GM23338 (cell line): ENCODE results near the gene NUDT9. TPM values are rescaled to one million over a fixed set of nuclear protein-coding genes. Genes with fewer than 3 reads are reported as not detected.

ENCODE experiments used
- ATAC-seq: fragments of 200-7000 bp; cut with Tn5 transposase; 3 replicates; pipeline ENCODE4 v1.9.1; 2020
- DNase-seq: peaks from one replicate; pipeline ENCODE4 v3.0.0-alpha.2; 2015; ENCODE audit warnings: low spot score
- H2AFZ ChIP-seq: fragments of 200-600 bp; sonication (generic); 2 replicates; pipeline ENCODE4 v1.8.0; 2016; ENCODE audit warnings: antibody characterized with exemption, mild to moderate bottlenecking, moderate library complexity
- H3F3A ChIP-seq: fragments of 200-600 bp; sonication (generic); replicated peaks from 2 replicates; pipeline ENCODE4 v1.8.0; 2017; ENCODE audit warnings: antibody characterized with exemption, mixed run types, low read depth
- H3K27ac ChIP-seq: fragments of 200-600 bp; sonication (generic); 2 replicates; pipeline ENCODE4 v1.6.1; 2016; ENCODE audit warnings: low read depth
- H3K27me3 ChIP-seq: fragments of 200-600 bp; sonication (generic); 2 replicates; pipeline ENCODE4 v1.8.0; 2016; ENCODE audit warnings: mild to moderate bottlenecking, mixed run types, moderate library complexity; ENCODE audit not compliant: insufficient read depth
- H3K36me3 ChIP-seq: fragments of 200-600 bp; sonication (generic); 2 replicates; pipeline ENCODE4 v1.8.0; 2016; ENCODE audit warnings: mild to moderate bottlenecking; ENCODE audit not compliant: insufficient read depth
- H3K4me1 ChIP-seq: fragments of 200-600 bp; sonication (generic); 2 replicates; pipeline ENCODE4 v1.8.0; 2016; ENCODE audit warnings: mild to moderate bottlenecking, moderate library complexity; ENCODE audit not compliant: insufficient read depth
- H3K4me2 ChIP-seq: fragments of 200-600 bp; sonication (generic); 2 replicates; pipeline ENCODE4 v1.7.1; 2017; ENCODE audit warnings: mixed run types
- H3K4me3 ChIP-seq: fragments of 200-600 bp; sonication (generic); 2 replicates; pipeline ENCODE4 v1.6.1; 2016; ENCODE audit warnings: mixed run types
- H3K79me2 ChIP-seq: fragments of 200-600 bp; sonication (generic); replicated peaks from 2 replicates; pipeline ENCODE4 v1.8.0; 2017; ENCODE audit warnings: mild to moderate bottlenecking; ENCODE audit not compliant: insufficient read depth
- H3K9me2 ChIP-seq: fragments of 200-600 bp; sonication (generic); 2 replicates; pipeline ENCODE4 v1.8.0; 2017; ENCODE audit not compliant: insufficient read depth
- H4K20me1 ChIP-seq: fragments of 200-600 bp; sonication (generic); replicated peaks from 2 replicates; pipeline ENCODE4 v1.8.0; 2017; ENCODE audit warnings: mild to moderate bottlenecking; ENCODE audit not compliant: insufficient read depth
- H3K27ac Mint-ChIP-seq: 2 replicates; pipeline ENCODE4 v1.8.0; 2020; ENCODE audit warnings: inconsistent platforms, mild to moderate bottlenecking, moderate library complexity, mixed read lengths
- H3K27me3 Mint-ChIP-seq: 3 replicates; pipeline ENCODE4 v1.8.0; 2022; ENCODE audit warnings: low read depth, mild to moderate bottlenecking, moderate library complexity, mixed read lengths, inconsistent platforms; ENCODE audit not compliant: insufficient read depth, poor library complexity
- H3K36me3 Mint-ChIP-seq: 3 replicates; pipeline ENCODE4 v1.8.0; 2021; ENCODE audit warnings: low read depth, mild to moderate bottlenecking, inconsistent platforms, moderate library complexity, mixed read lengths
- H3K4me1 Mint-ChIP-seq: 3 replicates; pipeline ENCODE4 v1.8.0; 2020; ENCODE audit warnings: mild to moderate bottlenecking, inconsistent platforms, mixed read lengths
- H3K4me3 Mint-ChIP-seq: 3 replicates; pipeline ENCODE4 v1.8.0; 2021; ENCODE audit warnings: moderate library complexity, mild to moderate bottlenecking, inconsistent platforms, mixed read lengths
- H3K9me3 Mint-ChIP-seq: 3 replicates; pipeline ENCODE4 v1.8.0; 2020; ENCODE audit warnings: moderate library complexity, mild to moderate bottlenecking, inconsistent platforms, mixed read lengths
- CREB1 ChIP-seq: fragments of 250-450 bp; sonication (Bioruptor Pico); IDR thresholded peaks from 2 replicates; pipeline ENCODE4 v1.5.0; 2020; ENCODE audit warnings: low read depth, mild to moderate bottlenecking, moderate library complexity
- EZH2 ChIP-seq: fragments of 200-600 bp; sonication (generic); IDR thresholded peaks from one replicate; pipeline ENCODE4 v1.8.0; 2017; ENCODE audit warnings: antibody characterized with exemption, mild to moderate bottlenecking, low read depth; ENCODE audit not compliant: unreplicated experiment
- EZH2phosphoT487 ChIP-seq: fragments of 200-600 bp; sonication (generic); IDR thresholded peaks from one replicate; pipeline ENCODE4 v1.8.1; 2018; ENCODE audit warnings: antibody characterized with exemption; ENCODE audit not compliant: unreplicated experiment
- JUNB ChIP-seq: IDR thresholded peaks from one replicate; pipeline ENCODE4 v1.6.1; 2016; ENCODE audit warnings: antibody characterized with exemption; ENCODE audit not compliant: unreplicated experiment
- NANOG ChIP-seq: IDR thresholded peaks from 2 replicates; pipeline ENCODE4 v1.6.1; 2016; ENCODE audit warnings: antibody characterized with exemption, borderline replicate concordance
- STAT1 ChIP-seq: IDR thresholded peaks from one replicate; pipeline ENCODE4 v1.6.1; 2016; ENCODE audit warnings: antibody characterized with exemption; ENCODE audit not compliant: unreplicated experiment
- ZNF114 ChIP-seq: fragments of 250-450 bp; sonication (Bioruptor Pico); IDR thresholded peaks from 2 replicates; pipeline ENCODE4 v1.5.0; 2020; ENCODE audit warnings: mild to moderate bottlenecking, moderate library complexity
- ZNF331 ChIP-seq: fragments of 250-450 bp; sonication (Bioruptor Pico); IDR thresholded peaks from 2 replicates; pipeline ENCODE4 v1.5.0; 2020; ENCODE audit warnings: low read depth, mild to moderate bottlenecking, moderate library complexity
- polyA plus RNA-seq: library from polyadenylated mRNA; unstranded; fragments of >200 nt; fragmentation: Nextera tagmentation; extraction: Ambion mirVana; gene quantifications from 2 replicates; pipeline ENCODE4 v1.2.1, GENCODE V29; 2016
- total RNA-seq: library from RNA; depleted of rRNA; stranded (reverse); fragments of >200 nt; shearing (Covaris generic); gene quantifications from 2 replicates; pipeline ENCODE4 v1.2.3, GENCODE V29; 2014
- TF ChIP-seq, protein P1 (sequence below): fragments of 250-450 bp; sonication (Bioruptor Pico); IDR thresholded peaks from 2 replicates; pipeline ENCODE4 v1.5.0; 2020; ENCODE audit warnings: mild to moderate bottlenecking, moderate library complexity

NUDT9 gene
- total and polyA plus RNA-seq, 2 experiments from 2014 or later: 22.9 to 43.4 TPM

DNA sequence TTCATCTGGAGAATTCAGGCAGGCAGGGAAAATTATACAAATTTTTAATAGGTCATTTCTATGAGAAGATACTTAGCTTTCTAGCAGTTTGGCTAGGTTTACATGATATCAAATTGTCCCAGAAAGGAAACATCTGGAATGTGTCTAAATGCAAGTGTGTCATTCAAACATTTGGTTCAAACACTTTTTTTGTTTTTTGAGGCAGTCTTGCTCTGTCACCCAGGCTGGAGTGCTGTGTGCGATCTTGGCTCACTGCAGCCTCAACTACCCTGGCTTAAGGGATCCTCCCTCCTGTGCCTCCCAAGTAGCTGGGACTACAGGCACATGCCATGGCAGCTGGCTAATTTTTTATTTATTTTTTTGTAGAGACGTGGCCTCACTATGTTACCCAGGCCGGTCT is 75.2 kb downstream of the NUDT9 start (continued):
- TF ChIP-seq, protein P1, sequence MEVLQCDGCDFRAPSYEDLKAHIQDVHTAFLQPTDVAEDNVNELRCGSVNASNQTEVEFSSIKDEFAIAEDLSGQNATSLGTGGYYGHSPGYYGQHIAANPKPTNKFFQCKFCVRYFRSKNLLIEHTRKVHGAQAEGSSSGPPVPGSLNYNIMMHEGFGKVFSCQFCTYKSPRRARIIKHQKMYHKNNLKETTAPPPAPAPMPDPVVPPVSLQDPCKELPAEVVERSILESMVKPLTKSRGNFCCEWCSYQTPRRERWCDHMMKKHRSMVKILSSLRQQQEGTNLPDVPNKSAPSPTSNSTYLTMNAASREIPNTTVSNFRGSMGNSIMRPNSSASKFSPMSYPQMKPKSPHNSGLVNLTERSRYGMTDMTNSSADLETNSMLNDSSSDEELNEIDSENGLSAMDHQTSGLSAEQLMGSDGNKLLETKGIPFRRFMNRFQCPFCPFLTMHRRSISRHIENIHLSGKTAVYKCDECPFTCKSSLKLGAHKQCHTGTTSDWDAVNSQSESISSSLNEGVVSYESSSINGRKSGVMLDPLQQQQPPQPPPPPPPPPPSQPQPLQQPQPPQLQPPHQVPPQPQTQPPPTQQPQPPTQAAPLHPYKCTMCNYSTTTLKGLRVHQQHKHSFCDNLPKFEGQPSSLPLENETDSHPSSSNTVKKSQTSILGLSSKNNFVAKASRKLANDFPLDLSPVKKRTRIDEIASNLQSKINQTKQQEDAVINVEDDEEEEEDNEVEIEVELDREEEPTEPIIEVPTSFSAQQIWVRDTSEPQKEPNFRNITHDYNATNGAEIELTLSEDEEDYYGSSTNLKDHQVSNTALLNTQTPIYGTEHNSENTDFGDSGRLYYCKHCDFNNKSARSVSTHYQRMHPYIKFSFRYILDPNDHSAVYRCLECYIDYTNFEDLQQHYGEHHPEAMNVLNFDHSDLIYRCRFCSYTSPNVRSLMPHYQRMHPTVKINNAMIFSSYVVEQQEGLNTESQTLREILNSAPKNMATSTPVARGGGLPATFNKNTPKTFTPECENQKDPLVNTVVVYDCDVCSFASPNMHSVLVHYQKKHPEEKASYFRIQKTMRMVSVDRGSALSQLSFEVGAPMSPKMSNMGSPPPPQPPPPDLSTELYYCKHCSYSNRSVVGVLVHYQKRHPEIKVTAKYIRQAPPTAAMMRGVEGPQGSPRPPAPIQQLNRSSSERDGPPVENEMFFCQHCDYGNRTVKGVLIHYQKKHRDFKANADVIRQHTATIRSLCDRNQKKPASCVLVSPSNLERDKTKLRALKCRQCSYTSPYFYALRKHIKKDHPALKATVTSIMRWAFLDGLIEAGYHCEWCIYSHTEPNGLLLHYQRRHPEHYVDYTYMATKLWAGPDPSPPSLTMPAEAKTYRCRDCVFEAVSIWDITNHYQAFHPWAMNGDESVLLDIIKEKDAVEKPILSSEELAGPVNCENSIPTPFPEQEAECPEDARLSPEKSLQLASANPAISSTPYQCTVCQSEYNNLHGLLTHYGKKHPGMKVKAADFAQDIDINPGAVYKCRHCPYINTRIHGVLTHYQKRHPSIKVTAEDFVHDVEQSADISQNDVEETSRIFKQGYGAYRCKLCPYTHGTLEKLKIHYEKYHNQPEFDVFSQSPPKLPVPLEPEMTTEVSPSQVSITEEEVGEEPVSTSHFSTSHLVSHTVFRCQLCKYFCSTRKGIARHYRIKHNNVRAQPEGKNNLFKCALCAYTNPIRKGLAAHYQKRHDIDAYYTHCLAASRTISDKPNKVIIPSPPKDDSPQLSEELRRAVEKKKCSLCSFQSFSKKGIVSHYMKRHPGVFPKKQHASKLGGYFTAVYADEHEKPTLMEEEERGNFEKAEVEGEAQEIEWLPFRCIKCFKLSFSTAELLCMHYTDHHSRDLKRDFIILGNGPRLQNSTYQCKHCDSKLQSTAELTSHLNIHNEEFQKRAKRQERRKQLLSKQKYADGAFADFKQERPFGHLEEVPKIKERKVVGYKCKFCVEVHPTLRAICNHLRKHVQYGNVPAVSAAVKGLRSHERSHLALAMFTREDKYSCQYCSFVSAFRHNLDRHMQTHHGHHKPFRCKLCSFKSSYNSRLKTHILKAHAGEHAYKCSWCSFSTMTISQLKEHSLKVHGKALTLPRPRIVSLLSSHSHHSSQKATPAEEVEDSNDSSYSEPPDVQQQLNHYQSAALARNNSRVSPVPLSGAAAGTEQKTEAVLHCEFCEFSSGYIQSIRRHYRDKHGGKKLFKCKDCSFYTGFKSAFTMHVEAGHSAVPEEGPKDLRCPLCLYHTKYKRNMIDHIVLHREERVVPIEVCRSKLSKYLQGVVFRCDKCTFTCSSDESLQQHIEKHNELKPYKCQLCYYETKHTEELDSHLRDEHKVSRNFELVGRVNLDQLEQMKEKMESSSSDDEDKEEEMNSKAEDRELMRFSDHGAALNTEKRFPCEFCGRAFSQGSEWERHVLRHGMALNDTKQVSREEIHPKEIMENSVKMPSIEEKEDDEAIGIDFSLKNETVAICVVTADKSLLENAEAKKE (CRISPR knock-in tag): no peak
- TF ChIP-seq ZNF114 (CRISPR knock-in tag): no peak
- TF ChIP-seq CREB1 (CRISPR knock-in tag): no peak
- TF ChIP-seq JUNB: no peak

GRCh38 chr4:87498446-87498900 is 76.1 kb downstream of the NUDT9 start:
- Histone ChIP-seq H3K79me2 (no peaks in the 10 kb centered on the region), H3K27ac (no peak overlapping the region), H2AFZ (peak overlapping the region; percentile 80; the same call in 1 of the 2 replicates), H3K4me1 (no peaks in the 10 kb centered on the region), H3K27me3 (no peaks in the 10 kb centered on the region), H4K20me1 (no peaks in the 10 kb centered on the region), H3K4me3 (no peak overlapping the region), H3K9me2 (peaks cover 7% of the 10 kb centered on the region), H3K36me3 (no peaks in the 10 kb centered on the region), H3F3A (no peaks in the 10 kb centered on the region), H3K4me2 (no peak overlapping the region)
- no peaks in the 10 kb centered on the region for H3K4me1 Mint-ChIP-seq
- ATAC-seq: no peak
- H3K27me3 Mint-ChIP-seq: no peaks in the 10 kb centered on the region
- no peaks in the 10 kb centered on the region for H3K9me3 Mint-ChIP-seq
- no peaks in the 10 kb centered on the region; the same call in 2 of the 3 replicates for H3K36me3 Mint-ChIP-seq
- no peak overlapping the region for H3K27ac Mint-ChIP-seq
- DNase-seq: no peak
- no peak overlapping the region for H3K4me3 Mint-ChIP-seq
- TF ChIP-seq ZNF331 (CRISPR knock-in tag) (no peak), STAT1 (no peak), NANOG (no peak), EZH2phosphoT487 (no peak), CREB1 (CRISPR knock-in tag) (no peak), EZH2 (no peak)
- TF ChIP-seq, protein P1 (CRISPR knock-in tag): no peak
